Transverse colon (tissue), 4 donors: Measurements from ENCODE around the gene HIPK2. TPM values are rescaled to one million over a fixed set of nuclear protein-coding genes. Genes with fewer than 3 reads are reported as not detected.

Experiments
- DNase-seq: peaks from one replicate; pipeline ENCODE4 v3.0.0-alpha.2; 2019
- H3K27ac ChIP-seq, 4 donors: fragments of 200-600 bp; sonication (generic); 2 replicates each; pipeline ENCODE4 v1.5.1; 2016 to 2018; ENCODE audit warnings: inconsistent platforms in 4 of 4
- H3K27me3 ChIP-seq: fragments of 200-600 bp; sonication (generic); 2 replicates; pipeline ENCODE4 v1.5.1; 2017; ENCODE audit warnings: inconsistent platforms
- H3K36me3 ChIP-seq, 4 donors: fragments of 200-600 bp; sonication (generic); 2 replicates each; pipeline ENCODE4 v1.5.1; 2017 to 2019; ENCODE audit warnings: inconsistent platforms in 4 of 4
- H3K4me1 ChIP-seq, 4 donors: fragments of 200-600 bp; sonication (generic); 2 replicates each; pipeline ENCODE4 v1.5.1; 2017 to 2020; ENCODE audit warnings: inconsistent platforms in 4 of 4
- H3K4me3 ChIP-seq, 4 donors: fragments of 200-600 bp; sonication (generic); 1 replicate in 1 of 4; 2 replicates in 3 of 4; pipeline versions ENCODE4 v1.5.1 to v1.6.1; 2017 to 2019; ENCODE audit warnings: inconsistent platforms in 4 of 4
- H3K9me3 ChIP-seq, 2 donors: fragments of 200-600 bp; sonication (generic); 2 replicates each; pipeline ENCODE4 v1.5.1; 2017 to 2019; ENCODE audit warnings: inconsistent platforms in 2 of 2
- EP300 ChIP-seq: sonication (generic); formaldehyde crosslinking; IDR thresholded peaks from one replicate; pipeline ENCODE4 v1.6.1; 2017; ENCODE audit warnings: antibody characterized with exemption, low read depth
- POLR2A ChIP-seq: fragments of 450-650 bp; IDR thresholded peaks from one replicate; pipeline ENCODE4 v1.6.1; 2016; ENCODE audit warnings: antibody characterized with exemption, mild to moderate bottlenecking, moderate library complexity
- POLR2AphosphoS5 ChIP-seq, 3 donors: sonication (generic); formaldehyde crosslinking; IDR thresholded peaks; one replicate each; pipeline ENCODE4 v1.6.1; 2016; ENCODE audit warnings: antibody characterized with exemption in 3 of 3
- WGBS, 2 donors: methylation state at CpG; one replicate each; pipeline ENCODE4 v1.1.5; 2018; ENCODE audit warnings: low coverage in 1 of 2; 5-methylcytosine and 5-hydroxymethylcytosine counted together
- in situ Hi-C, 4 donors: fragments of 200-750 bp; cut with MboI; loops; one replicate each; pipeline versions ENCODE4 v1.15.0 to v1.15.1; 2017; ENCODE audit warnings: low sequenced_read_pairs in 3 of 4, low pct_ligation_motif_present in 1 of 4, low pct_unique_long_range_greater_than_20kb in 1 of 4
- intact Hi-C: fragments of 100-400 bp; cut with DNase I; formaldehyde crosslinking; loops from one replicate; pipeline ENCODE4 v1.15.1; 2023; ENCODE audit warnings: low total_unique reads
- total RNA-seq, 4 donors: library from RNA; depleted of rRNA; stranded (reverse); fragments of >200 nt; gene quantifications; one replicate each; pipeline ENCODE4 v1.1.0, GENCODE V29; 2016
- TF ChIP-seq, protein P1 (sequence below), 5 experiments: fragments of 200-600 bp in 3 of 5; fragments of 450-650 bp in 2 of 5; sonication (generic) in 3 of 5; IDR thresholded peaks; 1 replicate in 2 of 5; 2 replicates in 3 of 5; pipeline ENCODE4 v1.5.1; 2016 to 2017; ENCODE audit warnings: antibody characterized with exemption in 5 of 5, inconsistent platforms in 3 of 5, mild to moderate bottlenecking in 2 of 5, moderate library complexity in 1 of 5

HIPK2 gene
- total RNA-seq, 4 donors from 2014 or later, result 27.3 to 40.3 (median 33.6) TPM

DNA sequence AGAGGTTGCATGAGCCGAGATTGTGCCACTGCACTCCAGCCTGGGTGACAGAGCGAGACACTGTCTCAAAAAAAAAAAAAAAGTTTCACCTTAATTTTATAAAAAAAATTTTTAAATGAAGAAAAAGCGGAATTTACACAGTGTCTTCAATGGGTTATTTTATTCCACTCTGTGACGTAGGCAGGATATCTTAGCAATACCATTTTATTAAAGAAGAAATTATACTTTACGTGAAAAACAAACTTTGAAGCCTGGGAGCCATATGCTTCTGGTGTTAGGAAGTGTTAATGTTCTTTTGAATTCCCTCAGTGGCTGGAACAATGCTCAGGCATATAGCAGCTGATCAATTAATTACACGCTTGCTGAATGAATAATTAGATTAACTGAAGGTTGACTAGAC is 176.6 kb downstream of the HIPK2 start:
- in situ Hi-C loops (no loop called here), intact Hi-C loops (no loop called here)
- Histone ChIP-seq H3K4me1 (no peaks in the 10 kb centered on the region), H3K4me3 (no peak overlapping the region), H3K27me3 (no peaks in the 10 kb centered on the region), H3K9me3 (no peaks in the 10 kb centered on the region), H3K27ac (no peak overlapping the region), H3K36me3 (peaks cover 2 to 39% (median 11%) of the 10 kb centered on the region in 4 donors)
- DNase-seq, result no peak
- 96% methylated on average over 6 of the region's 6 CpGs for WGBS, 2 donors
- TF ChIP-seq POLR2A, result no peak

DNA sequence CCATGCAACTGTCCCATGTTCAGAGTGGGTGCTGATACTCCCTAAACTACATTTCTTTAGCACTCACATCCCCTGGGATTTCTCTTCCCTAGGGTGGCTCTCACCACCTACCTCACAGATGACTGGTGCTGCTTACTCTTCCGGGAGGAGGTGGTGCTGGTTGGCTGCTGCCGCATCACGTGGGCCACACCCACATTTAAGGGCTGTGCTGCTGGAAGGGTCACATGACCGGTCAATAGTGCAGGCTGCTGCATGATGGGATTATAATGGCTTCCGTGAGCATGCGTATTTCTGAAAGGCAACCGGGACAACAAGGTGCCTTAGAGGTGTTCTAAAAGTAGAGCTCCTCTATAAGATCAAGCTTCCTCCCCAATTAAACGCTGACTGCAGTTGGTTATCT is 177.5 kb downstream of the HIPK2 start:
- Histone ChIP-seq H3K4me3 (no peak overlapping the region), H3K27ac (no peak overlapping the region), H3K36me3 (peaks cover 2 to 41% (median 15%) of the 10 kb centered on the region in 4 donors), H3K9me3 (no peaks in the 10 kb centered on the region), H3K27me3 (no peaks in the 10 kb centered on the region), H3K4me1 (no peaks in the 10 kb centered on the region)
- in situ Hi-C loops (no loop called here), intact Hi-C loops (no loop called here)
- TF ChIP-seq, protein P1, sequence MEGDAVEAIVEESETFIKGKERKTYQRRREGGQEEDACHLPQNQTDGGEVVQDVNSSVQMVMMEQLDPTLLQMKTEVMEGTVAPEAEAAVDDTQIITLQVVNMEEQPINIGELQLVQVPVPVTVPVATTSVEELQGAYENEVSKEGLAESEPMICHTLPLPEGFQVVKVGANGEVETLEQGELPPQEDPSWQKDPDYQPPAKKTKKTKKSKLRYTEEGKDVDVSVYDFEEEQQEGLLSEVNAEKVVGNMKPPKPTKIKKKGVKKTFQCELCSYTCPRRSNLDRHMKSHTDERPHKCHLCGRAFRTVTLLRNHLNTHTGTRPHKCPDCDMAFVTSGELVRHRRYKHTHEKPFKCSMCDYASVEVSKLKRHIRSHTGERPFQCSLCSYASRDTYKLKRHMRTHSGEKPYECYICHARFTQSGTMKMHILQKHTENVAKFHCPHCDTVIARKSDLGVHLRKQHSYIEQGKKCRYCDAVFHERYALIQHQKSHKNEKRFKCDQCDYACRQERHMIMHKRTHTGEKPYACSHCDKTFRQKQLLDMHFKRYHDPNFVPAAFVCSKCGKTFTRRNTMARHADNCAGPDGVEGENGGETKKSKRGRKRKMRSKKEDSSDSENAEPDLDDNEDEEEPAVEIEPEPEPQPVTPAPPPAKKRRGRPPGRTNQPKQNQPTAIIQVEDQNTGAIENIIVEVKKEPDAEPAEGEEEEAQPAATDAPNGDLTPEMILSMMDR (IDR thresholded peaks at IDR 0.05), result no peak
- no peak for TF ChIP-seq POLR2AphosphoS5 (IDR thresholded peaks at IDR 0.05)
- no peak for TF ChIP-seq EP300
- no peak for DNase-seq
- 93 to 95% methylated on average over 3 to 8 of the region's 8 CpGs for WGBS, 2 donors

DNA sequence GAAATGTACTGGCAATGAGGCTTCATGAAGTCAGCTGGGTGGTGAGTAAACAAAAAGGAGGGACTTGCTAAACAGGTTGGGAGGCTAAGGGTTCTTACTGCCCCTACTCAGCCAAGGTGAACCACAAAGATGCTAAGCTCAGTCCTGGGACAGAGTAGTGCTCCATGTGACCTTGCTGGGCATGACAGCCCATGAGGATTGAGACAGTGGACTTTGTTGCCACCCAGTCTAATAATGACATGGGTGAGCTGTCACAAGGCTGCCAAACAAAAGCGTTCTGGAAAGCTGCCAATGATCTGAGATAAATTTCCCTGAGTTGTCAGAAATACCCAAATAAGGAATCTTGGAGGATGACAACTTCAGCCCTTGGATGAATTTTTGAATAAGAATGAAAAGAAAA is 179.2 kb downstream of the HIPK2 start:
- Histone ChIP-seq H3K36me3 (peaks cover 2 to 50% (median 19%) of the 10 kb centered on the region in 4 donors), H3K9me3 (no peaks in the 10 kb centered on the region), H3K4me3 (no peak overlapping the region), H3K27me3 (no peaks in the 10 kb centered on the region), H3K4me1 (no peaks in the 10 kb centered on the region), H3K27ac (no peak overlapping the region)
- DNase-seq, result no peak
- TF ChIP-seq EP300 (no peak), POLR2A (no peak), POLR2AphosphoS5 (IDR thresholded peaks at IDR 0.05) (no peak)
- TF ChIP-seq, protein P1 (IDR thresholded peaks at IDR 0.05), result no peak
- intact Hi-C loops (no loop called here), in situ Hi-C loops (no loop called here)
- 60 to 79% methylated on average over 1 of the region's 1 CpG for WGBS, 2 donors

DNA sequence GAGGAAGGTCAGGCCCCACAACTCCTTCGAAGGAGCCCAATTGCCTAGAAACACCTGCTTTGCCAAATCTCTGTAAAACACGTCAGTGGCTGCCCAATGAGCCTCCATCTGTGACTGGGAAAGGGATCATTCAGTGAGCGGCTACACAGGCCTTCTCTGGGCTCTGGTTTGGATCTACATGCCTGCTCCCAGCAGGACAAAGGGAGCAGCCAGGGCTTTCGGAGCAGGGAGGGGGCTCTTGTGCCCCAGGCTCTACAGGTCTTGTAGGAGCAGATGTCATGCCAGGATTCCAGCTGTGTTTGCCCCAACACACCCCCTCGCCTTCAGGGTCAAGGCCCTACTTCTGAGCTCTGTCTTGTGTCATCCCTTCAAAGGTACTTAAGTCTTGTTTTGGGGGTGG is 180.8 kb downstream of the HIPK2 start:
- intact Hi-C loops (no loop called here), in situ Hi-C loops (no loop called here)
- no peaks in the 10 kb centered on the region for H3K9me3 ChIP-seq
- DNase-seq, result no peak
- WGBS, 2 donors, result 93% methylated on average over 5 of the region's 5 CpGs; no CpG with 5 or more reads in 1 of the 2 donors
- no peak for TF ChIP-seq POLR2AphosphoS5 (IDR thresholded peaks at IDR 0.05)
- TF ChIP-seq EP300, result no peak
- TF ChIP-seq, protein P1 (IDR thresholded peaks at IDR 0.05), result no peak
- no peak overlapping the region for H3K27ac ChIP-seq
- H3K4me3 ChIP-seq, result no peak overlapping the region
- H3K4me1 ChIP-seq, result no peaks in the 10 kb centered on the region
- H3K36me3 ChIP-seq, result peaks cover 2 to 53% (median 19%) of the 10 kb centered on the region in 4 donors
- no peaks in the 10 kb centered on the region for H3K27me3 ChIP-seq

DNA sequence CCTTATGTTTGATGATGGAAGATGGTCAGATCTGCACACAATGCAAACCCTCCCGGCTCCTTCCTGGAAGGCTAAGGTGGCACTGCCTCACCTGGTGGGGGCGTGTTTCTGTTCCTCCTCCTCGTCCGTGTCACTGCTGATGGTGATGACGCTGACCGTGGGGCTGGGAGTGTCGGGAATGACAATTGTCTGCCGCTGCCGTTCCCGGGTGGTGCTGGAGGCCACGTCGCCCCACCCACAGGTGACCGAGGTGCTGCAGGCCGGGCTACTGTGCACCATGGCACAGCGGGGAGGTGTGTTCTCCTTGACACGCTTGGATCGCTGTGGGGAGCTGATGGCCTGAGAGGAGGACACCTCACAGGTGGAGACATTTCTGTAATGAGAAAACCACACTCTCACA is 181.2 kb downstream of the HIPK2 start:
- DNase-seq, result no peak
- Histone ChIP-seq H3K4me1 (no peaks in the 10 kb centered on the region), H3K27me3 (no peaks in the 10 kb centered on the region), H3K9me3 (no peaks in the 10 kb centered on the region), H3K4me3 (no peak overlapping the region), H3K36me3 (peaks cover 2 to 53% (median 20%) of the 10 kb centered on the region in 4 donors), H3K27ac (no peak overlapping the region)
- intact Hi-C loops (no loop called here), in situ Hi-C loops (no loop called here)
- no peak for TF ChIP-seq POLR2AphosphoS5 (IDR thresholded peaks at IDR 0.05)
- no peak for TF ChIP-seq POLR2A
- TF ChIP-seq, protein P1 (IDR thresholded peaks at IDR 0.05), result no peak
- TF ChIP-seq EP300, result no peak
- WGBS, 2 donors, result 95% methylated on average over 17 of the region's 17 CpGs; no CpG with 5 or more reads in 1 of the 2 donors
